DND-41 (cell line): Measurements from ENCODE around the gene TMEM9.
"Not testable (repeated sequence)": the region's sequence is repeated elsewhere in the genome, so short reads cannot be mapped to it uniquely, and the experiment has no call there.

Experiments
- ATAC-seq: fragments of 200-7000 bp; cut with Tn5 transposase; 3 replicates; pipeline ENCODE4 v1.9.1; 2021; ENCODE audit warnings: low read depth; ENCODE audit not compliant: insufficient read depth
- DNase-seq: peaks from one replicate; pipeline ENCODE4 v3.0.0-alpha.2; 2020
- H2AFZ ChIP-seq: 2 replicates; pipeline ENCODE4 v1.6.0; 2012; ENCODE audit warnings: low read depth, low read length
- H3K27ac ChIP-seq: 2 replicates; pipeline ENCODE4 v1.5.1; 2012; ENCODE audit warnings: low read length, inconsistent platforms
- H3K27me3 ChIP-seq: fragments of 200-600 bp; sonication (generic); 2 replicates; pipeline ENCODE4 v1.6.0; 2012; ENCODE audit warnings: low read length, mild to moderate bottlenecking, inconsistent platforms; ENCODE audit not compliant: insufficient read depth, poor library complexity
- H3K36me3 ChIP-seq: 2 replicates; pipeline ENCODE4 v1.5.1; 2012; ENCODE audit warnings: low read length, inconsistent platforms; ENCODE audit not compliant: insufficient read depth
- H3K4me1 ChIP-seq: 2 replicates; pipeline ENCODE4 v1.5.1; 2012; ENCODE audit warnings: mild to moderate bottlenecking, low read length; ENCODE audit not compliant: insufficient read depth
- H3K4me2 ChIP-seq: 2 replicates; pipeline ENCODE4 v1.6.0; 2012; ENCODE audit warnings: mild to moderate bottlenecking, moderate library complexity, low read length, inconsistent platforms; ENCODE audit not compliant: insufficient read depth
- H3K4me3 ChIP-seq, 2 experiments: fragments of 200-600 bp in 1 of 2; shearing (Covaris generic) in 1 of 2; 2 replicates each; pipeline ENCODE4 v1.5.1; 2012 to 2016; ENCODE audit warnings: inconsistent platforms in 2 of 2, low read length in 2 of 2, mild to moderate bottlenecking in 2 of 2, low read depth in 1 of 2, moderate library complexity in 1 of 2
- H3K79me2 ChIP-seq: 2 replicates; pipeline ENCODE4 v1.6.0; 2012; ENCODE audit warnings: low read length, inconsistent platforms; ENCODE audit not compliant: insufficient read depth
- H3K9ac ChIP-seq: 2 replicates; pipeline ENCODE4 v1.6.0; 2012; ENCODE audit warnings: low read depth, mild to moderate bottlenecking, inconsistent platforms, low read length, moderate library complexity
- H3K9me3 ChIP-seq: 2 replicates; pipeline ENCODE4 v1.5.1; 2012; ENCODE audit warnings: low read length, moderate library complexity, mild to moderate bottlenecking, inconsistent platforms; ENCODE audit not compliant: insufficient read depth, severe bottlenecking
- H4K20me1 ChIP-seq: 2 replicates; pipeline ENCODE4 v1.6.0; 2012; ENCODE audit warnings: low read length; ENCODE audit not compliant: insufficient read depth
- EZH2 ChIP-seq: IDR thresholded peaks from 3 replicates; pipeline ENCODE4 v1.6.1; 2012; ENCODE audit warnings: borderline replicate concordance, low read depth, mild to moderate bottlenecking, moderate library complexity, low read length, inconsistent platforms; ENCODE audit not compliant: severe bottlenecking
- TF ChIP-seq, protein P1 (sequence below): IDR thresholded peaks from 2 replicates; pipeline ENCODE4 v1.5.1; 2012; ENCODE audit warnings: borderline replicate concordance, low read length, moderate library complexity, mild to moderate bottlenecking; ENCODE audit not compliant: poor library complexity, severe bottlenecking; ENCODE audit errors: extremely low read depth

Gene TMEM9

DNA sequence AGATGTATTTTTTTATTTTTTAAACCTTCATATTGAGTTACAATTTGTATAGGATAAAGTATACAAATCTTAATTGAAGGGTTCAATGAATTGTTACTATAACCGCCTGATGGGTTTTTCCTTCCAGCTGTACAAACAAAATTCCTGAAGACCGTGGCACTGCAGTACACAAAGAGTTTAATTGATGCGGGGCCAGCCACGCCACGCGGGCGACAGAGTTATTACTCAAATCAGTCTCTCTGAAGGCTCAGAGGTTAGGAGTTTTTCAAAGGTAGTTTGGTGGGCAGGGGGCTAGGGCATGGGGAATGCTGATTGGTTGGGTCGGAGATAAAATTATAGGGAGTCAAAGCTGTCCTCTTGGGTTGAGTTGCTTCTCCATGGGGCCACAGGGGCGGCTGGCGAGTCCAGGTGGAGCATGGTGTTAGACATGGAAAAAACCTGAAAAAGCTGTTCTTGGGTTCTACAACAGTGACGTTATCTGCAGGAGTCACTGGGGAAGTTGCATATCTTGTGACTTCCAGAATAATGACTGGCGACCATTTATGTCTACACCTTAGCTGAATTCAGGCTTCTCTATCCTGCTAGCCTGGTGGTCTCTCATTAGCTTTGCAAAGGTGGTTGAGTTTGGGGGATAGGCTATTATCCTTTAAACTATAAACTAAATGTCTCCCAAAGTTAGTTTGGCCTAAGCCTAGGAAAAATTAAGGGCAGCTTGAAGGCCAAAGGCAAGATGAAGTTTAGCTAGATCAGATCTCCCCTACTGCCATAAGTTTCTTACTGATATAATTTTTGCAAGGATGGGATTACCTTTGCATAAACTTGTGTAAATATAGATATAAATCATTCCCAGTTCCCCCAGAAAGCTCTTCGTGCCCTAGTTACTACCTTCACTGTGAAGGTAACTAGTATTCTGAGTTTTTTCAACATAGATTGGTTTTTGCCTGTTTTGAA is 13.0 kb upstream of the TMEM9 start:
- DNase-seq = no peak
- H2AFZ ChIP-seq = no peak overlapping the region
- H3K9me3 ChIP-seq = no peaks in the 10 kb centered on the region
- ATAC-seq = no peak
- H3K9ac ChIP-seq = no peak overlapping the region
- TF ChIP-seq, protein P1, sequence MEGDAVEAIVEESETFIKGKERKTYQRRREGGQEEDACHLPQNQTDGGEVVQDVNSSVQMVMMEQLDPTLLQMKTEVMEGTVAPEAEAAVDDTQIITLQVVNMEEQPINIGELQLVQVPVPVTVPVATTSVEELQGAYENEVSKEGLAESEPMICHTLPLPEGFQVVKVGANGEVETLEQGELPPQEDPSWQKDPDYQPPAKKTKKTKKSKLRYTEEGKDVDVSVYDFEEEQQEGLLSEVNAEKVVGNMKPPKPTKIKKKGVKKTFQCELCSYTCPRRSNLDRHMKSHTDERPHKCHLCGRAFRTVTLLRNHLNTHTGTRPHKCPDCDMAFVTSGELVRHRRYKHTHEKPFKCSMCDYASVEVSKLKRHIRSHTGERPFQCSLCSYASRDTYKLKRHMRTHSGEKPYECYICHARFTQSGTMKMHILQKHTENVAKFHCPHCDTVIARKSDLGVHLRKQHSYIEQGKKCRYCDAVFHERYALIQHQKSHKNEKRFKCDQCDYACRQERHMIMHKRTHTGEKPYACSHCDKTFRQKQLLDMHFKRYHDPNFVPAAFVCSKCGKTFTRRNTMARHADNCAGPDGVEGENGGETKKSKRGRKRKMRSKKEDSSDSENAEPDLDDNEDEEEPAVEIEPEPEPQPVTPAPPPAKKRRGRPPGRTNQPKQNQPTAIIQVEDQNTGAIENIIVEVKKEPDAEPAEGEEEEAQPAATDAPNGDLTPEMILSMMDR = no peak
- no peak for TF ChIP-seq EZH2
- H3K4me3 ChIP-seq = no peak overlapping the region
- no peak overlapping the region for H3K27ac ChIP-seq
- peaks cover 19% of the 10 kb centered on the region for H3K27me3 ChIP-seq
- no peaks in the 10 kb centered on the region for H4K20me1 ChIP-seq
- no peaks in the 10 kb centered on the region for H3K79me2 ChIP-seq
- no peaks in the 10 kb centered on the region for H3K4me1 ChIP-seq
- H3K36me3 ChIP-seq = no peaks in the 10 kb centered on the region
- H3K4me2 ChIP-seq = no peak overlapping the region

DNA sequence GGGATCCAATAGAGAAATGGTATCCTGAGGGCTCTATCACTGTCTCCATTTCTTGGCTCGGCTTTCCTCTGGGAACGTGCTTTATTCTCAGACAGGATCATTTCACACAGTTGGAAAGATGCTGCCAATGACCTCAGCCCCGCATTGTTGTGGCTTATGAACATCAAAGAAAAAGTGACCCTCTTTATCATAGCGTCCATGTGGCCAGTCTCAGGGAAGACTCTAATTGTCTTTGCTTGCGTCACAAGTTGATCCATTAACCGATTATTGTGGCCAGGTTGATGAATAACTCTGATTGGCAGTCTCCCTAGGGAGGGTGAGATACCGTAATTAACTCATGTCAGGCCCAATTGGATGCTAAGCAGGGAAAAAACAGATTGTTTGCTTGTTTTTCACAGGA is 10.4 kb upstream of the TMEM9 start:
- no peaks in the 10 kb centered on the region for H3K79me2 ChIP-seq
- H3K36me3 ChIP-seq = no peaks in the 10 kb centered on the region
- H3K4me2 ChIP-seq = no peak overlapping the region
- DNase-seq (no peak), ATAC-seq (no peak)
- no peaks in the 10 kb centered on the region for H3K9me3 ChIP-seq
- no peaks in the 10 kb centered on the region for H4K20me1 ChIP-seq
- TF ChIP-seq, protein P1 = no peak
- no peak for TF ChIP-seq EZH2
- no peak overlapping the region for H3K27ac ChIP-seq
- H3K27me3 ChIP-seq = peaks cover 14% of the 10 kb centered on the region
- H3K4me1 ChIP-seq = no peaks in the 10 kb centered on the region
- H3K4me3 ChIP-seq = no peak overlapping the region
- no peak overlapping the region for H2AFZ ChIP-seq
- no peak overlapping the region for H3K9ac ChIP-seq

DNA sequence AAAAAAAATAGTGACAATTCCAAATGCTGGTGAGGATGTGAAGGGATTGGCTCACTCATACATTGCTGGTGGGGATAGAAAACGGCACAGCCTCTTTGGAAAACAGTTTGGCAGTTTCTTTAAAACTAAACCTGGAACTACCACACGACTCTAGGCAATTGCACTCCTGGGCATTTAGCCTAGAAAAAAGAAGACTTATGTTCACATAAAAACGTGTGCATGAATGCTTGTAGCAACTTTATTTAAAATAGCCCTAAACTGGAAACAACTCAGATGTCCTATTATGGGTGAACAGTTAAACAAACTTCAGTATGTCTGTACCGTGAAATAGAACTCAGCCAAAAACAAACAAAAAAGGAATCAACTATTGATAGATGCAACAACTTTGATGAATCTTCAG is 9.4 kb upstream of the TMEM9 start:
- H2AFZ ChIP-seq = no peak overlapping the region
- no peaks in the 10 kb centered on the region for H3K36me3 ChIP-seq
- no peak for TF ChIP-seq EZH2
- TF ChIP-seq, protein P1 = no peak
- H3K4me3 ChIP-seq = no peak overlapping the region
- H3K4me1 ChIP-seq = no peaks in the 10 kb centered on the region
- no peak for DNase-seq
- H3K4me2 ChIP-seq = no peak overlapping the region
- no peaks in the 10 kb centered on the region for H3K9me3 ChIP-seq
- H3K79me2 ChIP-seq = no peaks in the 10 kb centered on the region
- H3K9ac ChIP-seq = no peak overlapping the region
- peaks cover 14% of the 10 kb centered on the region for H3K27me3 ChIP-seq
- H3K27ac ChIP-seq = no peak overlapping the region
- no peaks in the 10 kb centered on the region for H4K20me1 ChIP-seq
- ATAC-seq = no peak

DNA sequence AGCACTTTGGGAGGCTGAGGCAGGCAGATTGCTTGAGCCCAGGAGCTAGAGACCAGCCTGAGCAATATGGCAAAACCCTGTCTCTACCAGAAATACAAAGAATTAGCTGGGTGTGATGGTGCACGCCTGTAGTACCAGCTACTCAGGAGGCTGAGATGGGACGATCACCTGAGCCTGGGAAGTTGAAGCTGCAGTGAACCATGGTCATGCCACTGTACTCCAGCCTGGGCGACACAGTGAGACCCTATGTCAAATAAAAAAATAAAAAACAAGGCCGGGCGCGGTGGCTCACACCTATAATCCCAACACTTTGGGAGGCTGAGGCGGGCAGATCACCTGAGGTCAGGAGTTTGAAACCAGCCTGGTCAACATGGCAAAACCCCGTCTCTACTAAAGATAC is 8.8 kb upstream of the TMEM9 start:
- H3K9me3 ChIP-seq, H2AFZ ChIP-seq, H3K4me2 ChIP-seq, H3K9ac ChIP-seq, H3K79me2 ChIP-seq, H4K20me1 ChIP-seq, H3K4me1 ChIP-seq, H3K27ac ChIP-seq, DNase-seq, H3K4me3 ChIP-seq, H3K36me3 ChIP-seq, ATAC-seq: not testable (repeated sequence)
- H3K27me3 ChIP-seq = peaks cover 14% of the 10 kb centered on the region
